C4-2B (cell line): ENCODE measurements around the gene NCAM2.

Experiments
- H3K27ac ChIP-seq: fragments of 450-650 bp; 2 replicates; pipeline ENCODE4 v1.5.1; 2017
- ZFX ChIP-seq: fragments of 450-650 bp; IDR thresholded peaks from 2 replicates; pipeline ENCODE4 v1.6.1; 2017
- TF ChIP-seq, protein P1 (sequence below): fragments of 450-650 bp; conservative IDR thresholded peaks from 2 replicates; pipeline ENCODE4 v1.5.1; 2017; ENCODE audit warnings: mild to moderate bottlenecking

Gene NCAM2

DNA sequence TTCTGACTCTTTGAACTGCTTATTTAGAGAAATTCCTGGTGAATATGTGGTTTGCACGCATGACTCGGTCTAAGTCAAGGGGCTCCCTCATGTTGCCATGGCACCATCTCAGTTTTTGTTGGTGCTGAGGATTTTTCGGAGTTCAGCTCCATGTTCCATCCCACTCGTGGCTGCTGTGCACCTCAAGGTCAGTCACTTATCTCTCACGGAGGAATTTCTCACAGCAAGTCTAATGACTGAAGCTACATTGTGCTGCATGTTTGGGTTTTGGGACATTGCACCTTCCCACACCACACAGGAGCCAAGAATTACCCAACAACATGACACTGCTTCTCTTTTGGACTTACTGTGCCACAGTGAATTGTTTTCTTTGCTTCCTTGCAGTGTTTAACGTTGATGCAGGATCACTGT, 269.9 kb downstream of the NCAM2 start:
- TF ChIP-seq ZFX = no peak
- TF ChIP-seq, protein P1, sequence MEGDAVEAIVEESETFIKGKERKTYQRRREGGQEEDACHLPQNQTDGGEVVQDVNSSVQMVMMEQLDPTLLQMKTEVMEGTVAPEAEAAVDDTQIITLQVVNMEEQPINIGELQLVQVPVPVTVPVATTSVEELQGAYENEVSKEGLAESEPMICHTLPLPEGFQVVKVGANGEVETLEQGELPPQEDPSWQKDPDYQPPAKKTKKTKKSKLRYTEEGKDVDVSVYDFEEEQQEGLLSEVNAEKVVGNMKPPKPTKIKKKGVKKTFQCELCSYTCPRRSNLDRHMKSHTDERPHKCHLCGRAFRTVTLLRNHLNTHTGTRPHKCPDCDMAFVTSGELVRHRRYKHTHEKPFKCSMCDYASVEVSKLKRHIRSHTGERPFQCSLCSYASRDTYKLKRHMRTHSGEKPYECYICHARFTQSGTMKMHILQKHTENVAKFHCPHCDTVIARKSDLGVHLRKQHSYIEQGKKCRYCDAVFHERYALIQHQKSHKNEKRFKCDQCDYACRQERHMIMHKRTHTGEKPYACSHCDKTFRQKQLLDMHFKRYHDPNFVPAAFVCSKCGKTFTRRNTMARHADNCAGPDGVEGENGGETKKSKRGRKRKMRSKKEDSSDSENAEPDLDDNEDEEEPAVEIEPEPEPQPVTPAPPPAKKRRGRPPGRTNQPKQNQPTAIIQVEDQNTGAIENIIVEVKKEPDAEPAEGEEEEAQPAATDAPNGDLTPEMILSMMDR = no peak
- peak overlapping the region; percentile 59 for H3K27ac ChIP-seq

DNA sequence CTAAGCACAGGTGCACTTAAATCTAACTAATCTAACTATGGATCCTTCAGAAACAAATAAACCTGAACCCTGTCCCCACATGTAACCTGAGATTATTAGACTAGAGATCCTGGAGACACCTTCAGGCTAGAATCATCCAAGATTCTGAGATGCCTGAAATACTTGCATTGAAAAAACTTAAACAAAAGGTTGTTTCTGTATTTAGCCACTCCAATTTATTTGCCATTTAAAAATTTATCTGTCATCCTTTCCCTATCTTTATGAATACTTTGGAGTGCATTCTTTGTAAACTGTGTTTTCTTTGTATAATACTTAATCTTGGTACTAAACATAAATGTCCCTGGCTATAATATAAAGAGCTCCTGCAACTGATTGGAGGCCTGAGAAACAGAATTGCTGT, 270.7 kb downstream of the NCAM2 start:
- no peak for TF ChIP-seq ZFX
- TF ChIP-seq, protein P1 = no peak
- H3K27ac ChIP-seq = no peak overlapping the region

DNA sequence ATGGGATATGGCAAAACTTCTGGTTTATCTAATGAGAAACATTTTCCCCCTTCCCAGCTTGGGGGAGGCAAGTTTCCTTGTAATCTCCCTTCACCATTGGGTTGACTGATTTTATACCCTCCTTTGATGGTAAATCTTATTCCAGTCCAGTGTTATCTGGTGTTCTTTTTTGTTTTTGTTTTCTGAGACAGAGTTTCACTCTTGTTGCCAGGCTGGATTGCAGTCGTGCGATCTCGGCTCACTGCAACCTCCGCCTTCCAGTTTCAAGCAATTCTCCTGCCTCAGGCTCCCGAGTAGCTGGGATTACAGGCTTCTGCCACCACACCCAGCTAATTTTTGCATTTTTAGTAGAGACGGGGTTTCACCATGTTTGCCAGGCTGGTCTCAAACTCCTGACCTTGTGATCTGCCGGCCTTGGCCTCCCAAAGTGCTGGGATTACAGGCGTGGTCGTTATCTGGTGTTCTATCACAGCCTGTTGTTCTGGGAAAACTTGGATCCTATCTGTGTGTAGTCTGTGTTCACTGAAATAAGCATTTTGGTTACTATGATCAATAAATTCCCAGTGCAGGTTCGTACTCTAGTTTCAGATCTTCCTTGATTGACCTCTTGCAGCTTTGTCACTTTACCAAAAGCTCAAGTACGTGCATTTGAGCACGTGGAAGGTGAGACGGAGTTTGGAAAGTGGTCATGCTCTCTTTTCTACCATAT, 281.1 kb downstream of the NCAM2 start:
- TF ChIP-seq, protein P1 = no peak
- no peak for TF ChIP-seq ZFX
- peak overlapping the region; percentile 24; the same call in 1 of the 2 replicates for H3K27ac ChIP-seq

DNA sequence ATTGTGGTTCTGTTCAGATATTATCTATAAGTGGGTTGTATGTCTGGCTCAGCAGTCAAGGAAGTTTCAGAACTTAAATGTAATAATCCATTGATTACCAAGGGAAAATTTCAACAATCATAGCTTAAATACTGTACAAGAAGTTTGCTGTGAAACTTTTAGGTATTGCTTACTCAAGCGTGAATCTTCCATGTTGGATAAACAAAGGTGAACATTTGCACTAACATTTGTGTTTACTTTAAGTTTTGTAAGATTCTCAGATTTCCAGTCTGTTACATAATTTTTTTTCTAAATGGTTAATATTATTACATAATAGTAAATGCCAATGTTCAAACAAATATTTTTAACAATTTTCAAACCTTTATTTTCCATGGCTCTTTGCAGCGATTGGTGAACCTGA, 285.6 kb downstream of the NCAM2 start:
- TF ChIP-seq, protein P1 = no peak
- TF ChIP-seq ZFX = no peak
- no peak overlapping the region for H3K27ac ChIP-seq

DNA sequence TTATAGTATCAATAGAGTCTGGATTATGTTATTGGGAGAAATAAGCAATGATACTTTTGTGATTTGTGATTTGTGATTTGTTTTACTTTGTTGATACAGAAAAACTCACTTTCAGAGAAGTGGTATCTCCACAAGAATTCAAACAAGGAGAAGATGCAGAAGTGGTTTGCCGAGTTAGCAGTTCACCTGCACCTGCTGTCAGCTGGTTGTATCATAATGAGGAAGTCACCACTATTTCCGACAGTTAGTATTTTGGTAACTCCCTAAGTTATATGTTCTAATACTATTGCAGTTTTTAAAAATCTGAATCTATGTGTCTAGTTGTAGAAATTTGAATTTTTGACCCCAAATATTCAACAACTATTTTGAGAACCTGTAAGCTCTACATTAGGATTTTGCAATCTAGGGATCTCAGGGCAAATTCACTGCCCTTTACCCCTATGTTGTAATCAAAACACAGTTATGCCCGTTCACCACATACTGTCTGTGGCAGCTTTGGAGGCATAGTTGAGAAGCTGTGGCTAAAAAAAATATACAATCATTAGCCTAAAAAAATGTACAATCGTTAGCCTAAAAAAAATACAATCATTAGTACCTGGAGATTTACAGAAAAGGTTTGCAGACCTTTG, 288.1 kb downstream of the NCAM2 start:
- TF ChIP-seq, protein P1 = no peak
- TF ChIP-seq ZFX = no peak
- H3K27ac ChIP-seq = no peak overlapping the region

DNA sequence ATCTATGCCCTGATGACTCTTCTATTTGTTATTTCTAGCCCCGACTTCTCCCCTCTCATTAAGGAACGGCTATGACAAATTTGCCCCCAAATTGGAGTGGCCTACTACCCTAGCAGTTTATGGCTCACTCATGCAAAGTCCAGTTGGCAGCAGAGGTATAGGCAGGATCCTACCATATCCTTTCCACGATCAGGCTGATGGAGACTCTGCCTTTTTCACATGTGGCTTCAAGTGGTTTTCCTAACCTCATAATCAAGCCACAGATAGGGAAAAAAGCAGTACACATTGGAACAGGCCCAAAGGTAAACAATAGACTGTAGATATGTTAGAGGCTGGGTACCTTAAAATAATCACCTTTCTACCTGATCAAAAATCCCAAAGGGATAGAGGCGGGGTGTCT, 292.5 kb downstream of the NCAM2 start:
- TF ChIP-seq ZFX = no peak
- TF ChIP-seq, protein P1 = no peak
- no peak overlapping the region for H3K27ac ChIP-seq

DNA sequence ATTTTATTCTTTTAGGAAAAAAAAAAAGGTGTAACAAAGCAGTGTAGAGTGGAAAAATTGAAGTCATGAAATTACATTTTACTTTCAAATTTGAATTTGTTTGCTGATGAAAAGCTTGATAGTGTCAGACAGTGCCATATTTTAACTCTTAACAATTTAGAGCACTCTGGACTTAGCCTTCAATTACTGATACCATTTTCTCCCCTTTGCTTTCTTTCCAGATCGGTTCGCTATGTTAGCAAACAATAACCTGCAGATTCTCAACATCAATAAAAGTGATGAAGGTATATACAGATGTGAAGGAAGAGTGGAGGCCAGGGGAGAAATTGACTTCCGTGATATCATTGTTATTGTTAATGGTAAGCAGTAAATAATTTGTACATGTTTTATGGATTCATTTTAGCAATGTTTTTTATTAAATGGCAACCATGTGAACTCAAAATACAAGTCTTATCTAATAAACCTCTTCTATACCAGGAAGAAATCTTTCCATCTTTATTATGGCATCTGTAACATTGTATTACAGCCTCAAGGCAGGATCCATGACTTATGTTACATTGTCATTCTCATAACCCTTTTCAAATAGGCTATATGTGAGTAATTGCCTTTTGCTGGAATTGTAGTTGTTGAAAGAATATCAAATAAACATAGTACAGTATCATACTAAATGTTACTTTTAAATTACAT, 293.8 kb downstream of the NCAM2 start:
- TF ChIP-seq ZFX = no peak
- TF ChIP-seq, protein P1 = no peak

More for the DNA sequence above, 293.8 kb downstream of the NCAM2 start:
- no peak overlapping the region for H3K27ac ChIP-seq
